HG03432 (cell line): Measurements from ENCODE around the gene RACK1.
A peak's percentile ranks its signal among the peaks of the same experiment; 100 is the strongest.
"Not testable (repeated sequence)": the region's sequence is repeated elsewhere in the genome, so short reads cannot be mapped to it uniquely, and the experiment has no call there.

Experiments
- ATAC-seq: cut with Tn5 transposase; IDR thresholded peaks from one replicate; pipeline ENCODE4 v1.9.1; 2021; ENCODE audit warnings: mild to moderate bottlenecking, moderate library complexity; ENCODE audit not compliant: unreplicated experiment

The RACK1 gene

GRCh38 chr5:181217111-181217802, 26.4 kb downstream of the RACK1 start:
- peak; percentile 27 for ATAC-seq

DNA sequence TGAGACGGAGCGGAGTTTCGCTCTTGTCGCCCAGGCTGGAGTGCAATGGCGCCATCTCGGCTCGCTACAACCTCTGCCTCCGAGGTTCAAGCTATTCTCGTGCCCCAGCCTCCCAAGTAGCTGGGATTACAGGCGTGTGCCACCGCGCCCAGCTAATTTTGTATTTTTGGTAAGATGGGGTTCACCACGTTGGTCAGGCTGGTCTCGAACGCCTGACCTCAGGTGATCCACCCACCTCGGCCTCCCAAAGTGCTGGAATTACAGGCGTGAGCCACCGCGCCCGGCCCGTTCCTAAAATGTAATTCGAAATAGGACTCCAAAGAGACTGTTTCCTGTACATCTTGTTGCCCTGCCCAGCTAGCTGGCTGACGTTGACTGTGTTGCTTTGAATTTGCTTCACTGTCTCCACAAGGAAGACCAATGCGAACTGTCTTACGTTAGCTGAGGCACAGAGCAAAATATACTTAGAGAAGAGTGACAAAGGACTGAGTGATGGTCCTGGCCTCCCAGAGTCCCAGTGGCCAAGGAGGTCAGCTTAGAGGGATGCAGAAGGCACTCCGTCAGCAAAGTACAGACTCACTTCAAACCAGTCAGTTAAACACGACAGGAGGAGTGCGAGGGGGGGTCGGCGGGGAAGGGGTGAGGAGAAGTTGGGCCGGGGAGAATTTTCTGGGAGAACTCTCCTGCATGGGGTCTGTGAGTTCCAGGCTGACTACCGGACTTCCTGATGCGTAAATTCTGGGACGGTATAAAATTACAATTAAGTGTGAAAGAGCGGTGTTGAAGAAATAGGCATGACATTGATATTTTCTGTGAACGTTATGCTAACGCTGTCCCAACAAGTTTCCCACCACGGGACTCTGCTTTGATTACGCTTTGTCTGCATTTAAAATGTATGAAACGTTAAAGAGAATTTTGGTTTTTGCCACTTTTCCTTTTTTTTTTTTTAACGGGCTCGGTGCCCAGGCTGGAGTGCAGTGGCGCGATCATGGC, 27.4 kb downstream of the RACK1 start:
- ATAC-seq: no peak

- not testable (repeated sequence) for ATAC-seq
Measured at GRCh38 chr5:181214249-181214648, 29.5 kb downstream of the RACK1 start.

DNA sequence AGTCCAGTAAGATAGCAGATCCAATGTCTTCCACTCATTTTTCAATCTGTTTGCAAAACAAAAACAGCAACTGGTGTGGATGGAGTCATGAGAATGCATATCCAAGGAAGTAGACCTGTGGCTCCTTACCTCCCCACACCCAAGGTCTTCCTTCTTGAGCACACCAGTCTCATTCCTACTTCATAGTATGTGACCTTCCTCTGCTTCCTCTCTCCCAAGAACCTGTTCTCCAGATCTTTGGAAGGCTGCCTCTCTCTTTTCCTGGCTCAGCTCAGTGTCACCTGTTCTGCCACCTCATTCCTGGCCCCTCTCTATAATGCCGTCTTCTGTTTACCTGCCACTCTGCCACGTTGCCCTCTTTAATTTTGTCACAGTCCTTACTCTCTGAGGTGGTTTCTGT, 30.8 kb downstream of the RACK1 start:
- ATAC-seq: no peak

DNA sequence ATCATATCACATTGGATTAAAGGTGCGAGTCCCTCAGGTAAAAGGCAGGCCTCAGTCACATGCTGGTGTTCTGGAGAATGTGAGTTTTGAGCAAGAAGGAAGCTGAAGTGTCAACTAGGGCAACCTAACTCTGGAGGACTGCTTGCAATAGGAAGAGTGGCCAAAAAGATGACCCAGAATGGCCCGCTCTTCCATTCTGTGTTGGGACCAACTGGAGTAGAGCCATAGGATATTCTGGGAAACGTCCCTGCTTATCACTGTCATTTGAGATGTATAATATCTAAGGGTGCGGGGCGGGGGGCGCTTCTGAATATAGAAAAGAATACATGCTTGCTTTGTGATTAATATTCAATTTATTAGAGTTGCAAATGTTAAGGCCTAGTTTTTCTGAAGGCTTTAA, 31.6 kb downstream of the RACK1 start:
- ATAC-seq: no peak

- ATAC-seq: no peak
Measured at GRCh38 chr5:181211208-181211607, 32.5 kb downstream of the RACK1 start.

DNA sequence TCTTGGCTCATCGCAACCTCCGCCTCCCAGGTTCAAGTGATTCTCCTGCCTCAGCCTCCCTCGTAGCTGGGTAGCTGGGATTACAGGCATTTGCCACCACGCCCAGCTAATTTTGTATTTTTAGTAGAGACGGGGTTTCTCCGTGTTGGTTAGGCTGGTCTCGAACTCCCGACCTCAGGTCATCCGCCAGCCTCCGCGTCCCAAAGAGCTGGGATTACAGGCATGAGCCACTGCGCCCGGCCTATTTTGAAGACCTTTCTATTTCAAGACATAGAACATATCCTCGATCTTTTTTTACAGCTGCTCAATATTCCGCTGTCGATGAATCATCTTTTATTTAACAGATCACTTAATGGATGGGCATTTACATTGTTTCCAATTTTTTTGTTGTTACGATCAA, 33.0 kb downstream of the RACK1 start:
- not testable (repeated sequence) for ATAC-seq

DNA sequence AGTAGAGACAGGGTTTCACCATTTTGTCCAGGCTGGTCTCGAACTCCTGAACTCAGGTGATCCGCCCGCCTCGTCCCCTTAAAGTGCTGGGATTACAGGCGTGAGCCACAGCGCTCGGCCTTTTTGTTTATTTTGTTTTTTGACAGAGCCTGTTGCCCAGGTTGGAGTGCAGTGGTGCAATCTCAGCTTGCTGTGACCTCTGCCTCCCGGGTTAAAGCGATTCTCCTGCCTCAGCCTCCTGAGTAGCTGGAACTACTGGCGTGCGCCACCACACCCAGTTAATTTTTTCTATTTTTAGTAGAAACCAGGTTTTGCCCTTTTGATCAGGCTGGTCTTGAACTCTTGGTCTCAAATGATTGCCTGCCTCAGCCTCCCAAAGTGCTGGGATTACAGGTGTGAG, 33.6 kb downstream of the RACK1 start:
- not testable (repeated sequence) for ATAC-seq

DNA sequence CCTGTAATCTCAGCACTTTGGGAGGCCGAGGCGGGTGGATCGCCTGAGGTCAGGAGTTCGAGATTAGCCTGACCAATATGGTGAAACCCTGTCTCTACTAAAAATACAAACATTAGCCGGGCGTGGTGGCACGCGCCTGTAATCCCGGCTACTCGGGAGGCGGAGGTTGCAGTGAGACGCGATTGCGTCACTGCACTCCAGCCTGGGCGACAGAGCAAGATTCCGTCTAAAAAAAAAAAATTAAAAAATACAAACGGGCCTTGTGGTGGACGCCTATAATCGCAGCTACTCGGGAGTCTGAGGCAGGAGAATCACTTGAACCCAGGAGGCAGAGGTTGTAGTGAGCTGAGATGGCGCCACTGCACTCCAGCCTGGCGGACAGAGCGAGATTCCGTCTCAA, 34.7 kb downstream of the RACK1 start:
- not testable (repeated sequence) for ATAC-seq

DNA sequence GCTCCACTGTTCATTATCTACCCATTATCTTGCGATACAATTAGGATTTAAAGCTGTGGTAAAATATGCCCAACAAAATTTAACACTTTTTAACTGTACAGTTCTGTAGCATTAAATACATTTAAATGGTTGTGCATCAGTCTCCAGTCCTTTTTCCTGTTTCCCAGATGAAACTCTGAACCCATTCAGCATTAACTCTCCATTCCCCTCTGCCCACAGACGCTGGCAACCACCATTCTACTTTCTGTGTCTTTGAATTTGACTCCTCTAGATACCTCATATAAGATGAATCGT, 35.8 kb downstream of the RACK1 start:
- ATAC-seq: no peak

DNA sequence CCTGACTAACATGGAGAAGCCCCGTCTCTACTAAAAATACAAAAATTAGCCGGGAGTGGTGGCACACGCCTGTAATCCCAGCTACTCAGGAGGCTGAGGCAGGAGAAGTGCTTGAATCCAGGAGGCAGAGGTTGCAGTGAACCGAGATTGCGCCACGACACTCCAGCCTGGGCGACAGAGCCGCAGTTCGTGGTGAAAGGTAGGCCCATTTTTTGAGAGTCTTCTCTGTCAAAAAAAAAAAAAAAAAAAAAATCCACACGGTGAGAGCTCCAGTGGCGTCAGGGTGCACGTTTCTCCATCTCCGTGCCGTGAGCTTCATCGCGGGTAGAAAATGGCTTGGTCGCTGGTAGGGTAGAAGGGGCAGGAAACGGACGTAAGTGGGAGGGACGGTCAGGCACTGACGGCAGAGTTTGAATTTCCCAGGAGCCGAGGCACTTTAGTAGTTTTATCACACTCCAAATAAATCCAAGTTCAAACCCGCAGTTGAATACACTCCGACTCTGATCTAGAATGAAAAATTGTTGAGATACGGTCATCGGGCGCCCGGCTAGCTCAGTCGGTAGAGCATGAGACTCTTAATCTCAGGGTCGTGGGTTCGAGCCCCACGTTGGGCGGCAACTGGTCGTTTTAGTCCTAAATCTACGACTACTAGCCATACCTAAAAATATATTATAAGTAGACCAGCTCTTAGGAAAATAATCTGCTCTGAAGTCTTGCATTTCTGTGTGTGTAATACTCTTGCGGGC, 36.3 kb downstream of the RACK1 start:
- ATAC-seq: peak; percentile 37

GRCh38 chr5:181205761-181206649, 37.7 kb downstream of the RACK1 start:
- no peak for ATAC-seq

- ATAC-seq: no peak
Measured at GRCh38 chr5:181204826-181205760, 38.6 kb downstream of the RACK1 start, which contains the start of gene TRIM7. Gene TRIM7, minus strand, starts transcription at chr5:181205196. Its CDS starts 86 bp downstream, at chr5:181205110.

GRCh38 chr5:181204113-181204825, 39.4 kb downstream of the RACK1 start:
- no peak for ATAC-seq

DNA sequence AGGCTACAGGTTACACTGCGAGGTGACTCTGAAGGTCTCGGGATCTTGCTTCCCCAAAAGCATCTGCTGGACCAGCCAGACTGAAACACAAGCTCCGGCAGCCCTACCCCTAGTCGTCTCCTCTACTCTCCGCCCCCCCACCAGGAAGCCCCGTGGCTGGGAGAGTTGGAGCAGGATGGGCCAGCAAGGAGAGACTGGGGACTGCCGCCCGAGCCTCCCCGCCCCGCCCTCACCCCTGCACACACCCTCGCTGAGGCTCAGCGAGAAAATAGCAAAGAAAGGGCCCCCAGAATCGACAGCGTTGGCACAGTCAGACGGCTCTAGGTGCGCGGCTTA, 40.0 kb downstream of the RACK1 start:
- ATAC-seq: no peak

- ATAC-seq: no peak
Measured at GRCh38 chr5:181203093-181203711, 40.5 kb downstream of the RACK1 start.

GRCh38 chr5:181200816-181201215, 42.9 kb downstream of the RACK1 start:
- no peak for ATAC-seq

DNA sequence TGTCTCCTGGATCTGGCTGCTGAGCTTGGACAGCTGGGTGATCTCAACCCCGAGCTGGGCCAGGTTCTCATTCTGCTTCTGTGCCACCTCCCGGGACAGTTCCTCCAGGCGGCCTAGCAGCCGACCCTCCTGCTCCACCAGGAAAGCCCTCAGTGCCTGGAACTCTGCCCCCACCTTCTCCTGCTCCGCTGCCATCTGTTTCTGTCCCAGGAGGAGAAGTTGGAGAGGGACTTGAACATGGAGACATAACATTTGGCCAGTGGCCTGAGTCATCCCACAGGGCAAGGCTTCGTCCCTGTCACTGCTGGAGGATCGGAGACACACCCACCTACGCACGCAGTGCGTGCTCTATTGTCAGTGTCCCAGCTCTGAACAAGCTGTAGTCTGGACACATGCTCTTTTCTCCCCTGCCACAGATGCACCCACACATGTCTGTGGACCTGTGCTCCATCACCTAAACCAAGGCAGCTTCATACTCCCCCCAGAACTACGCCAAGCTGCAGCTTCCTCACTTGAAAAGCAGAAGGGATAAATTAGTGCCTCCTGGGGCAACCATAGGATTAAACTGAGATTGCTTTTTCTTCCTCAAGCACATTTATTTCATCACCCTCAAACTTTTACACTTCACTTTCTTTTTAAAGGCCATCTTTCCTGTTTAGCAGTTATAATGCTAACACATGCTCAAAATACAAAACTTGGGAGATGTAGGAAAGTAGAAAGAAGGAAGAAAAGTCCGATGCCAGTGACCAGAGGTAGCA, 43.6 kb downstream of the RACK1 start:
- no peak for ATAC-seq
